HG03432 (cell line): ENCODE data around the gene TNS3.
"Not testable (repeated sequence)": the region's sequence is repeated elsewhere in the genome, so short reads cannot be mapped to it uniquely, and the experiment has no call there.

Source experiments
- ATAC-seq: cut with Tn5 transposase; IDR thresholded peaks from one replicate; pipeline ENCODE4 v1.9.1; 2021; ENCODE audit warnings: mild to moderate bottlenecking, moderate library complexity; ENCODE audit not compliant: unreplicated experiment

The TNS3 gene

GRCh38 chr7:47543714-47544113, 38.2 kb downstream of the TNS3 start:
- ATAC-seq, result no peak

GRCh38 chr7:47543056-47543455, 38.9 kb downstream of the TNS3 start:
- ATAC-seq, result no peak

GRCh38 chr7:47542051-47542450, 39.9 kb downstream of the TNS3 start:
- no peak for ATAC-seq

GRCh38 chr7:47541485-47541884, 40.4 kb downstream of the TNS3 start:
- not testable (repeated sequence) for ATAC-seq

GRCh38 chr7:47540387-47541350, 41.2 kb downstream of the TNS3 start:
- ATAC-seq, result no peak

- ATAC-seq, result no peak
Observed at GRCh38 chr7:47540053-47540386, 41.9 kb downstream of the TNS3 start.

- no peak for ATAC-seq
Observed at GRCh38 chr7:47539398-47540052, 42.4 kb downstream of the TNS3 start.

- ATAC-seq, result no peak
Observed at GRCh38 chr7:47538846-47539311, 43.0 kb downstream of the TNS3 start.

GRCh38 chr7:47537716-47538675, 43.9 kb downstream of the TNS3 start:
- no peak for ATAC-seq

GRCh38 chr7:47536661-47537611, 45.0 kb downstream of the TNS3 start:
- no peak for ATAC-seq

GRCh38 chr7:47535704-47536628, 45.9 kb downstream of the TNS3 start:
- no peak for ATAC-seq

- no peak for ATAC-seq
Observed at GRCh38 chr7:47535035-47535703, 46.7 kb downstream of the TNS3 start.

- ATAC-seq, result no peak
Observed at GRCh38 chr7:47534322-47535034, 47.4 kb downstream of the TNS3 start.

- ATAC-seq, result no peak
Observed at GRCh38 chr7:47531584-47532492, 50.1 kb downstream of the TNS3 start.

GRCh38 chr7:47529826-47530555, 51.9 kb downstream of the TNS3 start:
- no peak for ATAC-seq

GRCh38 chr7:47529405-47529804, 52.5 kb downstream of the TNS3 start:
- no peak for ATAC-seq
